B cell (primary cell): Measurements from ENCODE around the gene FOSB. TPM values are rescaled to one million over a fixed set of nuclear protein-coding genes. Genes with fewer than 3 reads are reported as not detected.

ENCODE experiments used
- ATAC-seq: fragments of 200-7000 bp; cut with Tn5 transposase; one replicate; pipeline ENCODE4 v1.10.0; 2021; ENCODE audit warnings: low read depth, mild to moderate bottlenecking, moderate number of reproducible peaks, moderate library complexity
- CTCF ChIA-PET: fragments of 350-600 bp; sonication (Branson Sonifier 250); formaldehyde crosslinking; loops from one replicate; lab custom pipeline; 2021; ENCODE audit warnings: antibody characterized with exemption, inconsistent platforms; lab: Charles Lee
- POLR2A ChIA-PET: fragments of 350-600 bp; sonication (Branson Sonifier 250); formaldehyde crosslinking; loops from one replicate; lab custom pipeline; 2021; ENCODE audit warnings: antibody characterized with exemption; lab: Charles Lee
- DNase-seq: peaks from one replicate; pipeline ENCODE4 v3.0.0; 2013
- H2AFZ ChIP-seq: 2 replicates; pipeline ENCODE4 v1.6.1; 2012; ENCODE audit warnings: mild to moderate bottlenecking, low read depth, low read length; ENCODE audit not compliant: insufficient read depth, poor library complexity, severe bottlenecking
- H3K27ac ChIP-seq, 2 donors: 1 replicate in 1 of 2; 2 replicates in 1 of 2; pipeline ENCODE4 v1.5.1; 2012 to 2013; ENCODE audit warnings: low read length in 2 of 2, mild to moderate bottlenecking in 2 of 2, moderate library complexity in 1 of 2
- H3K27me3 ChIP-seq, 4 experiments: fragments of 200-600 bp in 1 of 4; sonication (generic) in 1 of 4; replicated peaks in 1 of 4; 1 replicate in 2 of 4; 2 replicates in 2 of 4; pipeline versions ENCODE4 v1.6.1 to v1.7.0; 2013 to 2016; ENCODE audit warnings: low read length in 3 of 4, mild to moderate bottlenecking in 2 of 4, mixed read lengths in 1 of 4, moderate library complexity in 1 of 4; ENCODE audit not compliant: insufficient read depth in 4 of 4, control insufficient read depth in 3 of 4; ENCODE audit errors: control extremely low read depth in 1 of 4
- H3K36me3 ChIP-seq, 2 experiments: replicated peaks in 1 of 2; 1 replicate in 1 of 2; 2 replicates in 1 of 2; pipeline versions ENCODE4 v1.6.1 to v1.7.1; 2013; ENCODE audit warnings: low read length in 1 of 2; ENCODE audit not compliant: insufficient read depth in 2 of 2, control insufficient read depth in 1 of 2; ENCODE audit errors: control extremely low read depth in 1 of 2, extremely low read depth in 1 of 2
- H3K4me1 ChIP-seq, 2 donors: fragments of 200-600 bp in 1 of 2; sonication (generic) in 1 of 2; 1 replicate in 1 of 2; 2 replicates in 1 of 2; pipeline versions ENCODE4 v1.5.1 to v1.6.1; 2013 to 2017; ENCODE audit warnings: low read length in 2 of 2; ENCODE audit not compliant: control insufficient read depth in 2 of 2, insufficient read depth in 2 of 2
- H3K4me2 ChIP-seq: replicated peaks from 2 replicates; pipeline ENCODE3; 2012; ENCODE audit warnings: mild to moderate bottlenecking, low read depth, low read length; ENCODE audit not compliant: poor library complexity, severe bottlenecking
- H3K4me3 ChIP-seq, 5 experiments: fragments of 200-600 bp in 1 of 5; sonication (generic) in 1 of 5; 1 replicate in 3 of 5; 2 replicates in 2 of 5; pipeline versions ENCODE4 v1.5.1 to v1.7.0; 2011 to 2016; ENCODE audit warnings: low read length in 4 of 5, mild to moderate bottlenecking in 4 of 5, low read depth in 2 of 5, control low read depth in 1 of 5, moderate library complexity in 1 of 5; ENCODE audit not compliant: insufficient read depth in 1 of 5; ENCODE audit errors: control extremely low read depth in 1 of 5, extremely low read depth in 1 of 5
- H3K79me2 ChIP-seq: fragments of 200-600 bp; sonication (generic); one replicate; pipeline ENCODE4 v1.6.0; 2016; ENCODE audit warnings: low read length; ENCODE audit not compliant: control insufficient read depth, insufficient read depth
- H3K9ac ChIP-seq: fragments of 200-600 bp; sonication (generic); 2 replicates; pipeline ENCODE4 v1.6.1; 2017; ENCODE audit warnings: mild to moderate bottlenecking, low read length, moderate library complexity
- H3K9me3 ChIP-seq, 3 donors: one replicate each; pipeline versions ENCODE4 v1.6.1 to v1.7.1; 2013; ENCODE audit warnings: low read length in 2 of 3; ENCODE audit not compliant: control insufficient read depth in 2 of 3, insufficient read depth in 1 of 3; ENCODE audit errors: control extremely low read depth in 1 of 3
- H4K20me1 ChIP-seq: 2 replicates; pipeline ENCODE4 v1.6.0; 2012; ENCODE audit warnings: mild to moderate bottlenecking, low read length; ENCODE audit not compliant: insufficient read depth, control insufficient read depth, poor library complexity, severe bottlenecking
- H3K27ac Mint-ChIP-seq: one replicate; pipeline ENCODE4 v1.8.0; 2021; ENCODE audit warnings: mixed read lengths
- H3K27me3 Mint-ChIP-seq: one replicate; pipeline ENCODE4 v1.8.0; 2021; ENCODE audit warnings: mixed read lengths
- H3K4me1 Mint-ChIP-seq: one replicate; pipeline ENCODE4 v1.8.0; 2021; ENCODE audit warnings: mixed read lengths
- H3K4me3 Mint-ChIP-seq: one replicate; pipeline ENCODE4 v1.8.0; 2021; ENCODE audit warnings: mixed read lengths
- H3K9me3 Mint-ChIP-seq: one replicate; pipeline ENCODE4 v1.8.0; 2022; ENCODE audit warnings: mixed read lengths; ENCODE audit not compliant: insufficient read depth
- EZH2 ChIP-seq: IDR thresholded peaks from 2 replicates; pipeline ENCODE4 v1.6.1; 2012; ENCODE audit warnings: borderline replicate concordance, low read depth, mild to moderate bottlenecking, moderate library complexity, low read length; ENCODE audit not compliant: insufficient read depth, poor library complexity, severe bottlenecking
- WGBS: methylation state at CpG from one replicate; pipeline ENCODE4 v1.1.5; 2013; ENCODE audit warnings: missing lambda C conversion rate; ENCODE audit not compliant: insufficient coverage; 5-methylcytosine and 5-hydroxymethylcytosine counted together
- intact Hi-C: fragments of 100-400 bp; cut with micrococcal nuclease; formaldehyde crosslinking; loops from one replicate; pipeline ENCODE4 v1.10.0; 2022
- polyA plus RNA-seq: library from polyadenylated mRNA; depleted of rRNA; stranded (reverse); fragments of >200 nt; gene quantifications from 2 replicates; pipeline ENCODE4 v1.2.3, GENCODE V29; 2012
- total RNA-seq, 2 donors: library from RNA; stranded (reverse); fragments of 120-200 nt in 1 of 2; gene quantifications; 1 replicate in 1 of 2; 2 replicates in 1 of 2; pipeline versions ENCODE4 v1.2.3 to v1.2.4, GENCODE V29; 2013 to 2022
- TF ChIP-seq, protein P1 (sequence below): fragments of 200-600 bp; IDR thresholded peaks from one replicate; pipeline ENCODE4 v1.8.0; 2022; ENCODE audit warnings: antibody characterized with exemption, mild to moderate bottlenecking

The FOSB gene
- total and polyA plus RNA-seq, 2 donors (not counting 1 experiment from before 2014, with no cell fraction given): 39.6 to 2,860 TPM

DNA sequence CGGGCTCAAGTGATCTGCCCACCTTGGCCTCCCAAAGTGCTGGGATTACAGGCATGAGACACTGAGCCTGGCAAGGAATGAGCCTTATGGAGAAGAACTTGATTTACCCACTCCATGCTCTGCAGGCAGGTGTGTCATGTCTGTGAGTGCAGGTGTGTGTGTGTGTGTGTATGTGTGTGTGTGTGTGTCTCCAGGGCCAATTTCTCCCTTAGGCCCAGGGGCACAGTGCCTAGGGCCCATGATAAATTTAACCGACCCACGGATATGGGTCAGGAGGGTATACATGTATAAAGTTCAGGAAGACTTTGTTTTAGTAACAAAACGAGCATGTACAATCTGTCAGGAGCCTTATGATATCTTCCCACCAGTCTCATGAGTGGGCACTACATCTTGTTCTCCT is 4.6 kb upstream of the FOSB start:
- Histone ChIP-seq H3K27ac (no peak overlapping the region), H3K27me3 (peaks cover 0 to 8% (median 4%) of the 10 kb centered on the region in 4 experiments), H3K4me1 (peaks cover 7 to 30% of the 10 kb centered on the region in 2 donors), H3K4me3 (no peak overlapping the region), H4K20me1 (peaks cover 4% of the 10 kb centered on the region), H3K36me3 (no peaks in the 10 kb centered on the region), H3K4me2 (no peak overlapping the region), H2AFZ (no peak overlapping the region), H3K9me3 (no peaks in the 10 kb centered on the region), H3K9ac (no peak overlapping the region), H3K79me2 (no peaks in the 10 kb centered on the region)
- CTCF ChIA-PET: interaction anchor here (7.3 kb wide), 1 partner anchor 24 kb away, joined by 93 read pairs; no protein-coding TSS in a partner anchor
- DNase-seq (no peak), ATAC-seq (no peak)
- TF ChIP-seq, protein P1, sequence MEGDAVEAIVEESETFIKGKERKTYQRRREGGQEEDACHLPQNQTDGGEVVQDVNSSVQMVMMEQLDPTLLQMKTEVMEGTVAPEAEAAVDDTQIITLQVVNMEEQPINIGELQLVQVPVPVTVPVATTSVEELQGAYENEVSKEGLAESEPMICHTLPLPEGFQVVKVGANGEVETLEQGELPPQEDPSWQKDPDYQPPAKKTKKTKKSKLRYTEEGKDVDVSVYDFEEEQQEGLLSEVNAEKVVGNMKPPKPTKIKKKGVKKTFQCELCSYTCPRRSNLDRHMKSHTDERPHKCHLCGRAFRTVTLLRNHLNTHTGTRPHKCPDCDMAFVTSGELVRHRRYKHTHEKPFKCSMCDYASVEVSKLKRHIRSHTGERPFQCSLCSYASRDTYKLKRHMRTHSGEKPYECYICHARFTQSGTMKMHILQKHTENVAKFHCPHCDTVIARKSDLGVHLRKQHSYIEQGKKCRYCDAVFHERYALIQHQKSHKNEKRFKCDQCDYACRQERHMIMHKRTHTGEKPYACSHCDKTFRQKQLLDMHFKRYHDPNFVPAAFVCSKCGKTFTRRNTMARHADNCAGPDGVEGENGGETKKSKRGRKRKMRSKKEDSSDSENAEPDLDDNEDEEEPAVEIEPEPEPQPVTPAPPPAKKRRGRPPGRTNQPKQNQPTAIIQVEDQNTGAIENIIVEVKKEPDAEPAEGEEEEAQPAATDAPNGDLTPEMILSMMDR: no peak
- no peak for TF ChIP-seq EZH2
- no peak overlapping the region for H3K4me3 Mint-ChIP-seq
- POLR2A ChIA-PET: no interaction called here
- intact Hi-C loops: no loop called here
- WGBS: 93% methylated on average over 2 of the region's 4 CpGs
- peaks cover 7% of the 10 kb centered on the region for H3K27me3 Mint-ChIP-seq
- H3K4me1 Mint-ChIP-seq: peaks cover 22% of the 10 kb centered on the region
- H3K27ac Mint-ChIP-seq: no peak overlapping the region
- H3K9me3 Mint-ChIP-seq: no peaks in the 10 kb centered on the region

DNA sequence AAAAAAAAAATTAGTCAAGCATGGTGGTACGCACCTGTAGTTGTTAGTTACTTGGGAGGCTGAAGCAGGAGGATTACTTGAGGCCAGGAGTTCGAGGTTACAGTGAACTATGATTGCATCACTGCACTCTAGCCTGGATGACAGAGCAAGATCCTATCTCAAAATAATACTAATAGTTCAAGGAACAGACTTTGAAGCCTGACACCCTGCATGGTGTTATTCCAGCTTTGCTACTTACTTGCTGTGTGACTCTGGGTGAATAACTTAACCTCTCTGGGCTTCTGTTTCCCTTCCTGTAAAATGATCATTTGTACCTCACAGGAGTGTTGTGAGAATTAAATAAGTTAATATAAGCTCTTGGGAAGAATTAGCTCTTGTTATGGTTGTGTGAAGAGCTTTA is 3.5 kb upstream of the FOSB start:
- Mint-ChIP-seq H3K9me3 (no peaks in the 10 kb centered on the region), H3K27me3 (peaks cover 7% of the 10 kb centered on the region), H3K27ac (no peak overlapping the region), H3K4me3 (no peak overlapping the region), H3K4me1 (peaks cover 22% of the 10 kb centered on the region)
- ChIA-PET CTCF (interaction anchor here (0.6 to 7.3 kb wide), 3 partner anchors 14 to 50 kb away, joined by 4 to 93 read pairs (median 5); no protein-coding TSS in a partner anchor), POLR2A (no interaction called here)
- Histone ChIP-seq H4K20me1 (peaks cover 14% of the 10 kb centered on the region), H3K4me1 (peaks cover 7 to 35% of the 10 kb centered on the region in 2 donors), H3K4me3 (no peak overlapping the region), H2AFZ (no peak overlapping the region), H3K79me2 (no peaks in the 10 kb centered on the region), H3K27me3 (peaks cover 0 to 8% (median 4%) of the 10 kb centered on the region in 4 experiments), H3K27ac (no peak overlapping the region), H3K4me2 (no peak overlapping the region), H3K9ac (no peak overlapping the region), H3K9me3 (no peaks in the 10 kb centered on the region), H3K36me3 (no peaks in the 10 kb centered on the region)
- intact Hi-C loops: loop anchor here (1.0 kb wide), 1 partner anchor 8 kb away; no protein-coding TSS in a partner anchor
- ATAC-seq (no peak), DNase-seq (no peak)
- TF ChIP-seq, protein P1: no peak
- TF ChIP-seq EZH2: no peak
- no CpG with 5 or more reads among the region's 2 CpGs for WGBS
